A549 (cell line): ENCODE measurements around the gene CDC23.

ENCODE experiments used
- BHLHE40 ChIP-seq: IDR thresholded peaks from 2 replicates; pipeline ENCODE4 v1.6.1; 2012; ENCODE audit warnings: low read depth, low read length, inconsistent platforms
- CEBPB ChIP-seq, 2 experiments: fragments of >200 bp in 1 of 2; sonication (Bioruptor Twin) in 1 of 2; formaldehyde crosslinking in 1 of 2; IDR thresholded peaks; 2 replicates each; pipeline ENCODE4 v1.6.1; 2012 to 2016
- EP300 ChIP-seq, 2 experiments: fragments of >200 bp; sonication (Bioruptor Twin); formaldehyde crosslinking; IDR thresholded peaks; 2 replicates in 1 of 2; 3 replicates in 1 of 2; pipeline ENCODE4 v1.6.1; 2016 to 2017
- MAX ChIP-seq: IDR thresholded peaks from 2 replicates; pipeline ENCODE4 v1.6.1; 2012
- POLR2A ChIP-seq: IDR thresholded peaks from 2 replicates; pipeline ENCODE4 v1.6.1; 2012; ENCODE audit warnings: mild to moderate bottlenecking, low read length
- RAD21 ChIP-seq, 2 experiments: fragments of >200 bp in 1 of 2; sonication (Bioruptor Twin) in 1 of 2; formaldehyde crosslinking in 1 of 2; IDR thresholded peaks in 1 of 2; conservative IDR thresholded peaks in 1 of 2; 2 replicates in 1 of 2; 3 replicates in 1 of 2; pipeline ENCODE4 v1.6.1; 2012 to 2018; ENCODE audit warnings: inconsistent platforms in 1 of 2
- RFX5 ChIP-seq: fragments of 450-650 bp; IDR thresholded peaks from 2 replicates; pipeline ENCODE4 v1.7.1; 2014; ENCODE audit warnings: antibody characterized with exemption, mild to moderate bottlenecking, moderate library complexity
- SMC3 ChIP-seq: fragments of >200 bp; sonication (Bioruptor Twin); formaldehyde crosslinking; IDR thresholded peaks from 3 replicates; pipeline ENCODE4 v1.6.1; 2018; ENCODE audit warnings: inconsistent platforms
- SREBF2 ChIP-seq: fragments of 450-650 bp; IDR thresholded peaks from 2 replicates; pipeline ENCODE4 v1.6.1; 2014; ENCODE audit warnings: mild to moderate bottlenecking, moderate library complexity
- TF ChIP-seq, protein P1 (sequence below): fragments of >200 bp; sonication (Bioruptor Twin); formaldehyde crosslinking; IDR thresholded peaks from 3 replicates; pipeline ENCODE4 v1.5.1; 2016

GRCh38 chr5:138178516-138179276 is 34.4 kb downstream of the CDC23 start, which contains the start of the genes BRD8 and KIF20A:
- TF ChIP-seq CEBPB (IDR thresholded peaks at IDR 0.05) (no peak), EP300 (IDR thresholded peaks at IDR 0.05) (no peak), SREBF2 (no peak), MAX (peak; percentile 91), BHLHE40 (no peak), POLR2A (peak; percentile 80), RFX5 (0 out of 2 replicates have a peak, but pooled peaks have one; percentile 27), SMC3 (no peak), RAD21 (conservative IDR thresholded peaks at IDR 0.05 in 1 of 2, IDR thresholded peaks at IDR 0.05 in 1 of 2) (no peak)
- TF ChIP-seq, protein P1, sequence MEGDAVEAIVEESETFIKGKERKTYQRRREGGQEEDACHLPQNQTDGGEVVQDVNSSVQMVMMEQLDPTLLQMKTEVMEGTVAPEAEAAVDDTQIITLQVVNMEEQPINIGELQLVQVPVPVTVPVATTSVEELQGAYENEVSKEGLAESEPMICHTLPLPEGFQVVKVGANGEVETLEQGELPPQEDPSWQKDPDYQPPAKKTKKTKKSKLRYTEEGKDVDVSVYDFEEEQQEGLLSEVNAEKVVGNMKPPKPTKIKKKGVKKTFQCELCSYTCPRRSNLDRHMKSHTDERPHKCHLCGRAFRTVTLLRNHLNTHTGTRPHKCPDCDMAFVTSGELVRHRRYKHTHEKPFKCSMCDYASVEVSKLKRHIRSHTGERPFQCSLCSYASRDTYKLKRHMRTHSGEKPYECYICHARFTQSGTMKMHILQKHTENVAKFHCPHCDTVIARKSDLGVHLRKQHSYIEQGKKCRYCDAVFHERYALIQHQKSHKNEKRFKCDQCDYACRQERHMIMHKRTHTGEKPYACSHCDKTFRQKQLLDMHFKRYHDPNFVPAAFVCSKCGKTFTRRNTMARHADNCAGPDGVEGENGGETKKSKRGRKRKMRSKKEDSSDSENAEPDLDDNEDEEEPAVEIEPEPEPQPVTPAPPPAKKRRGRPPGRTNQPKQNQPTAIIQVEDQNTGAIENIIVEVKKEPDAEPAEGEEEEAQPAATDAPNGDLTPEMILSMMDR = no peak
